HG02973 (cell line): Measurements from ENCODE around the gene USP1.

Experiments
- ATAC-seq: cut with Tn5 transposase; IDR thresholded peaks from one replicate; pipeline ENCODE4 v1.9.1; 2021; ENCODE audit warnings: moderate library complexity; ENCODE audit not compliant: unreplicated experiment

USP1 gene

DNA sequence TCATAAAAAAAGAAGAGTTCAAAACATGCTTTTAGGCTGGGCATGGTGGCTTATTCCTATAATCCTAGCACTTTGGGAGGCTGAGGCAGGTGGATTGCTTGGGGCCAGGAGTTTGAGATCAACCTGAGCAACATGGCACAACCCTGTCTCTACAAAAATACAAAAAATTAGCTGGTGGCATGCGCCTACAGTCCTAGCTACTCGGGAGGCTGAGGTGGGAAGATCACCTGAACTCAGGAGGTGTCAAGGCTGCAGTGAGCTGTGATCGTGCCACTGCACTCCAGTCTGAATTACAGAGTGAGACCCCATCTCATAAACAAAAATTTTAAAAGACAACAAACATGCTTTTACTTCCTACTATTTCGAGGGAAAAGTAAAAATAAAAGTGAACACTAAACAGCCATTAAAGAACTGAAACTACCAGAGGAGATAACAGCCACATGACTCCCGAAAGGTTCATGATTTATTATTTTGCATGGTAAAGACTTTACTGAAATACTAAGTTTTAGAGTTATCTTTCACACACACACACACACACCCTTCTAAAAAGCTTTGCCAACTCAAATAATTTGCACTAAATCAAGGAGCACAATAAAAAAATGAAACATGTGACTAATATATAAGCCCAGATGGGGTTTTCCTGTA lies 48.1 kb downstream of the USP1 start:
- ATAC-seq, result no peak

DNA sequence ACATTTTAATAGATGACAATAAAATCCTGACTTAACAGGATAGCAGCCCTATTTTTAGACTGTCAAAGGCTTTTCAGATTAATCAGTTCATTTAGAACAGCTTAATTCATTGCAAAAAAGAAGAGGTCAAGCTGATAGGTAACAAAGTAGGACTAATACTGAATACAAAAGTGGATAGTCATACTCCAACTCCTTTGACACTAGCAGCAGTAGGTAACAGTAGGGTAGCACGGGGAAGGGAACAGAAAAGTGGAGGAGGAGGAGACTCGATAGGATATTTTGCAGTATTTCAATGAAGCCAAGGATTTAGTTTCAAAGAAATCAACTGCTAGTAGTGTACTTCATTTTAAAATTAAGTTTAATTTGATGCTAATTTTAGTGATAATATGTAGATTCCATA lies 51.1 kb downstream of the USP1 start:
- no peak for ATAC-seq

DNA sequence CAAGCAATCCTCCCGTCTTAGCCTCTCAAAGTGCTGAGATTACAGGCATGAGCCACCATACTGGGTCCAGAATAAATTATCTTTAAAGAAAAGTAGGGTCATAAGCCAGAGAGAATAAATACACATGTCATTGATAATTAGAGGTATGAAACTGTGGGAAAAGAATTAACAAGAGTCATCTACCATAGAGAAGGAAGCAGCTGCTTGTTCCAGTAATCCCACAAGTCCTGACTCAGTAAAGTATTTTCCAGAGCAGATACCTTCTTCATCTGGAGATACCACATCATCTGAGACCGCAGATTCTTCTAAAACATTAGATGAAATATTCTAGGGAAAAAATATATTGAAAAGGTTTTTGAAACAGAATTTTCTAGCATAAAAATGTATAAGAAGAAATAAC lies 55.7 kb downstream of the USP1 start:
- ATAC-seq, result no peak

DNA sequence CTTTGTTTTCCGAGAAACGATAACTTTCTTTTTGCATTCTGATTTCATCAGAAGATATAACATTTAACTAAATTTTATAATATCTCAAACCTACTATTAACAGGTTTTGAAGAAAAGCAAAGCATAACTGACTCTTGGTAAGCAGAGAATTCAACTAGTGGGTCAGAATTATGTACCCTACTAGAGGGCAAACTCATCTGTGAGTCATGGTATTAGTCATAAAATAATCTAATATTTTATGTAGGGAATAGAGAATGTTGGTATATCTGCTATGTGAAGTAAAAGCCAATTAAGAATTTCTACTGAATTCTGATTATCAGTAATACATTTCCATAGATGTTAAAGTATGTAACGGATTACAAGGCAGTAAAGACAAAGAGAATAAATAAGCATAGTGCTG lies 56.8 kb downstream of the USP1 start:
- ATAC-seq, result no peak

DNA sequence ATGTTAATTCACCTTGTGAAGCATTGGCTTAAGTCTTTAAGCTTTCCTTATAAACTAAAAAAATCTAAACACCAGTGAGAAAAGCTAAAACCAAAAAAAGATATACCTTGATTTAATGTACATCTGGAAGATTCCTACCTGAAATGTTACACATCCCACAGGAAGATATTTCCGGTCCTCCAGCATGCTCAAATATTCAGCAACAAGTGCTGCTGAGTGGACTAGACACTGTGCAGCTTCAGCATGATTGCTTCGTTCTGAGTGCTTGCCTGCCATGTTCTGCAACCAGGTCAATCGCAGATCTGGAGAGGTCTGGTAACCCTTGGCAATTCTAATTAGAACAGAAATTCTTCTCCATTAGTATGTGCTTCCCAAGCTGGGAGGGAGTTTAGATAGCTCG lies 57.3 kb downstream of the USP1 start:
- no peak for ATAC-seq

DNA sequence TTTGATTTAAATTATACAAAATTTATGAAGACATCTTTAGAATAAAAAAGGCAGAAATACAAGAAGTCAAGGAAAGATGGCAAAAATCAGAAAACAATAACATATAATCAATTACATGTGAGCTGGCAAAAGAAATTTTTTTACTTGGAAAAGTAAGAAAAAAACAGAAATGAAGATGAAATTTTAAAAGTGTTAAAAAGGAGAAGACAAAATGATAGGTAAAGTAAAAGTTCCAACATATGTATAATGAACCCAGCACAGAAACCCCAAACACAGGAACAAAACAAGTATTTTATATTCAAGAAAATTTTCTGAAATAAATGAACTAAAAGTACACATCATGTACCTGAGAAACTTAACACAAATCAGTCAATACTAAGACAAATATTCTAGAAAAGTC lies 63.4 kb downstream of the USP1 start:
- ATAC-seq, result no peak
